GM12878 (cell line): ENCODE data around the gene DACH1. TPM values are rescaled to one million over a fixed set of nuclear protein-coding genes. Genes with fewer than 3 reads are reported as not detected.

ENCODE experiments used
- E2F8 ChIP-seq: fragments of 450-650 bp; IDR thresholded peaks from 2 replicates; pipeline ENCODE4 v1.6.1; 2018; ENCODE audit warnings: mild to moderate bottlenecking, low read depth, moderate library complexity; ENCODE audit not compliant: partially characterized antibody
- ELK1 ChIP-seq: IDR thresholded peaks from 2 replicates; pipeline ENCODE4 v1.6.1; 2012; ENCODE audit warnings: low read depth, low read length, improper control_type of control experiment
- GABPA ChIP-seq: IDR thresholded peaks from 2 replicates; pipeline ENCODE4 v1.6.1; 2014; ENCODE audit warnings: antibody characterized with exemption, low read depth, mild to moderate bottlenecking, inconsistent platforms
- PBX3 ChIP-seq: IDR thresholded peaks from 2 replicates; pipeline ENCODE4 v1.6.1; 2011; ENCODE audit warnings: mild to moderate bottlenecking, low read depth, low read length, moderate library complexity; ENCODE audit not compliant: insufficient replicate concordance
- SRF ChIP-seq, 2 experiments: IDR thresholded peaks; 2 replicates each; pipeline ENCODE4 v1.6.1; 2011; ENCODE audit warnings: low read depth in 2 of 2, low read length in 2 of 2, mild to moderate bottlenecking in 1 of 2, moderate library complexity in 1 of 2
- polyA plus RNA-seq, 11 experiments: library from polyadenylated mRNA; depleted of rRNA in 4 of 11; unstranded in 6 of 11; stranded (reverse) in 5 of 11; fragments of >200 nt; fragmentation: Nextera tagmentation in 4 of 11; fragmentation: Illumina TruSeq in 1 of 11; extraction: Ambion mirVana in 4 of 11; extraction: Trizol in 1 of 11; gene quantifications; 1 replicate in 1 of 11; 2 replicates in 10 of 11; pipeline versions ENCODE4 v1.2.1 to v1.2.3, GENCODE V29; 2011 to 2016; ENCODE audit warnings: inconsistent platforms in 2 of 11, missing spikeins in 2 of 11, low read depth in 1 of 11
- total RNA-seq, 4 experiments: library from RNA; depleted of rRNA in 3 of 4; stranded (reverse); fragments of >200 nt in 3 of 4; fragmentation: Illumina TruSeq in 1 of 4; extraction: Trizol in 1 of 4; gene quantifications; 2 replicates each; pipeline versions ENCODE4 v1.2.1 to v1.2.3, GENCODE V29; 2013 to 2021

The DACH1 gene
- total and polyA plus RNA-seq, 10 of the 15 experiments (the other 5 are each of a cell fraction or from before 2014, with no cell fraction given) = 0.05 TPM; not detected in 9

GRCh38 chr13:71852736-71853135 lies 14.3 kb downstream of the DACH1 start (continued):
- TF ChIP-seq PBX3 (no peak), SRF (IDR thresholded peaks at IDR 0.05; ENCODE audit: low read depth in 2 of 2, low read length in 2 of 2) (no peak), GABPA (no peak), ELK1 (no peak), E2F8 (no peak)
